ENCODE data around the gene ERICH4. TPM values are rescaled to one million over a fixed set of nuclear protein-coding genes. Genes with fewer than 3 reads are reported as not detected.

Gene ERICH4
- total and polyA plus RNA-seq, 2 experiments from 2014 or later: not detected

- TF ChIP-seq ZNF462 (CRISPR knock-in tag; IDR thresholded peaks at IDR 0.05): no peak
- no peak for TF ChIP-seq NANOG (IDR thresholded peaks at IDR 0.05; ENCODE audit: borderline replicate concordance)
- TF ChIP-seq ZNF331 (CRISPR knock-in tag; IDR thresholded peaks at IDR 0.05; ENCODE audit: low read depth): no peak
These were observed 35.2 kb downstream of the ERICH4 start (continued) for GRCh38 chr19:41478171-41478570.

GRCh38 chr19:41478875-41479756 is 36.2 kb downstream of the ERICH4 start:
- H3K4me1 ChIP-seq (ENCODE audit: insufficient read depth): no peaks in the 10 kb centered on the region
- H3K4me2 ChIP-seq: no peak overlapping the region
- Mint-ChIP-seq H3K27me3 (ENCODE audit: insufficient read depth, low read depth, poor library complexity) (peaks cover 9% of the 10 kb centered on the region), H3K27ac (no peak overlapping the region), H3K9me3 (peaks cover 51% of the 10 kb centered on the region), H3K36me3 (ENCODE audit: low read depth) (no peaks in the 10 kb centered on the region; the same call in 1 of the 3 replicates), H3K4me3 (no peak overlapping the region), H3K4me1 (no peaks in the 10 kb centered on the region)
- H3K79me2 ChIP-seq (replicated peaks; ENCODE audit: insufficient read depth): no peaks in the 10 kb centered on the region
- H3K36me3 ChIP-seq (ENCODE audit: insufficient read depth): no peaks in the 10 kb centered on the region
- DNase-seq (ENCODE audit: low spot score): no peak
- H3K27ac ChIP-seq (ENCODE audit: low read depth): no peak overlapping the region
- TF ChIP-seq, protein P1, sequence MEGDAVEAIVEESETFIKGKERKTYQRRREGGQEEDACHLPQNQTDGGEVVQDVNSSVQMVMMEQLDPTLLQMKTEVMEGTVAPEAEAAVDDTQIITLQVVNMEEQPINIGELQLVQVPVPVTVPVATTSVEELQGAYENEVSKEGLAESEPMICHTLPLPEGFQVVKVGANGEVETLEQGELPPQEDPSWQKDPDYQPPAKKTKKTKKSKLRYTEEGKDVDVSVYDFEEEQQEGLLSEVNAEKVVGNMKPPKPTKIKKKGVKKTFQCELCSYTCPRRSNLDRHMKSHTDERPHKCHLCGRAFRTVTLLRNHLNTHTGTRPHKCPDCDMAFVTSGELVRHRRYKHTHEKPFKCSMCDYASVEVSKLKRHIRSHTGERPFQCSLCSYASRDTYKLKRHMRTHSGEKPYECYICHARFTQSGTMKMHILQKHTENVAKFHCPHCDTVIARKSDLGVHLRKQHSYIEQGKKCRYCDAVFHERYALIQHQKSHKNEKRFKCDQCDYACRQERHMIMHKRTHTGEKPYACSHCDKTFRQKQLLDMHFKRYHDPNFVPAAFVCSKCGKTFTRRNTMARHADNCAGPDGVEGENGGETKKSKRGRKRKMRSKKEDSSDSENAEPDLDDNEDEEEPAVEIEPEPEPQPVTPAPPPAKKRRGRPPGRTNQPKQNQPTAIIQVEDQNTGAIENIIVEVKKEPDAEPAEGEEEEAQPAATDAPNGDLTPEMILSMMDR (conservative IDR thresholded peaks at IDR 0.05; ENCODE audit: low read depth in 2 of 2): no peak
- TF ChIP-seq STAT1 (IDR thresholded peaks at IDR 0.05; ENCODE audit: unreplicated experiment): no peak
- H3K4me3 ChIP-seq: no peak overlapping the region
- no peaks in the 10 kb centered on the region for H4K20me1 ChIP-seq (replicated peaks; ENCODE audit: insufficient read depth)
- no peaks in the 10 kb centered on the region for H3F3A ChIP-seq (replicated peaks; ENCODE audit: low read depth)
- no peak for ATAC-seq
- H2AFZ ChIP-seq: no peak overlapping the region
- H3K27me3 ChIP-seq (ENCODE audit: insufficient read depth): no peaks in the 10 kb centered on the region
- H3K9me2 ChIP-seq (ENCODE audit: insufficient read depth): peaks cover 8% of the 10 kb centered on the region; the same call in 1 of the 2 replicates

Measured in GM23338 (cell line).